ENCODE results near the gene LIPH. TPM values are rescaled to one million over a fixed set of nuclear protein-coding genes. Genes with fewer than 3 reads are reported as not detected.
A peak's percentile ranks its signal among the peaks of the same experiment; 100 is the strongest.

LIPH gene
- total RNA-seq, 4 donors from 2014 or later, result 0.25 TPM; not detected in 3

DNA sequence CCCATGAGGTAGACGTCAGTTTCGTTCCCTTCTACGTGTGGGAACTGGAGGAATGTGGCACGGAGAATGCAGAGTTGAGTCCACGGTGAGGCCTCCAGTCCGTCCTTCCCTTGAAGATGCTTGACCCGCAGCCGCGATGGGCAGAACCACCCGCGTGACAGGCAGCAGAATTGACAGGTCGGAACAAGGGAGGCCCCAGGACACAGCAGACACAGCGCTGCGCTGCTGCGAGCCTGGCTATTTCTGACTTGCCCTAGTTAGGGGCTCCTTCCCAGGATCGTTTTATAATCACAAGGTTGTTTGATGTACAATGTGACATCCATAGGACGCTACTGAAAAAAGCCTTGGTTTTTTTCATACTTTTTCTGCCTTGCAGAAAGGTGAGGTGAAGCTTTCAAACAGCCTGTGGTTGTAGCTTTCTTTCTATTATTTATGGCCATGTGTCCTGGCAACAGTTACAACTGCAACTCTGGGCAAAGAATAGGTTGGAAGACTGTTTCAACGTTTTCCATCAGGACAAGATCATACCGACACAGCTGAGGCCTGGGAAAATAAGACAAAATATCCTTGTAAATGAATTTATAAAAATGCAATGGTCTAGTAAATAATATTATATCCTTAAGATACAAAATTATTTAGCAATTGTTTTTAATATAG, 43.9 kb downstream of the LIPH start:
- DNase-seq (ENCODE audit: low spot score), result no peak
- no peak for ATAC-seq (ENCODE audit: low FRiP score)
- TF ChIP-seq, protein P1, sequence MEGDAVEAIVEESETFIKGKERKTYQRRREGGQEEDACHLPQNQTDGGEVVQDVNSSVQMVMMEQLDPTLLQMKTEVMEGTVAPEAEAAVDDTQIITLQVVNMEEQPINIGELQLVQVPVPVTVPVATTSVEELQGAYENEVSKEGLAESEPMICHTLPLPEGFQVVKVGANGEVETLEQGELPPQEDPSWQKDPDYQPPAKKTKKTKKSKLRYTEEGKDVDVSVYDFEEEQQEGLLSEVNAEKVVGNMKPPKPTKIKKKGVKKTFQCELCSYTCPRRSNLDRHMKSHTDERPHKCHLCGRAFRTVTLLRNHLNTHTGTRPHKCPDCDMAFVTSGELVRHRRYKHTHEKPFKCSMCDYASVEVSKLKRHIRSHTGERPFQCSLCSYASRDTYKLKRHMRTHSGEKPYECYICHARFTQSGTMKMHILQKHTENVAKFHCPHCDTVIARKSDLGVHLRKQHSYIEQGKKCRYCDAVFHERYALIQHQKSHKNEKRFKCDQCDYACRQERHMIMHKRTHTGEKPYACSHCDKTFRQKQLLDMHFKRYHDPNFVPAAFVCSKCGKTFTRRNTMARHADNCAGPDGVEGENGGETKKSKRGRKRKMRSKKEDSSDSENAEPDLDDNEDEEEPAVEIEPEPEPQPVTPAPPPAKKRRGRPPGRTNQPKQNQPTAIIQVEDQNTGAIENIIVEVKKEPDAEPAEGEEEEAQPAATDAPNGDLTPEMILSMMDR (IDR thresholded peaks at IDR 0.05), result no peak

DNA sequence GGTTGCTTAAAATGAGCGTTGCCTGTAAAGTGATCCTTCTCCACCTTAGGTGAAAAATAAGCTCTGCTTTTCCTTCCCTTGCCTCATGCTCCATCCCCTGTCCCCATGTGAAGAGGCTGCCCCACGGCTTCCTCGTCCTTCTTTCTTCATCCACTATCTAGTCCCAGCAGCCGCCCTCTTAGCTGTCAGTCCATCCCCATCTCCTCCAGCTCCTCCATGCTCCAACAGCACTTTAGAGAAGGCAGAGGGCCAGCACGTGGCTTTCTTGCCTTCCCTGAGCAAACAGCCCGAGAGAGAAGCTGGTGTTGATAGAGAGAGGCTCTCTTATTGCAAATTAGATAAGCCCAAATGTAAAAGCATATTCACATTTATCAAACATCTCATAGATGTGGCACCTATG, 44.5 kb downstream of the LIPH start:
- DNase-seq (ENCODE audit: low spot score) (no peak), ATAC-seq (ENCODE audit: low FRiP score) (no peak)
- TF ChIP-seq, protein P1 (IDR thresholded peaks at IDR 0.05), result no peak

DNA sequence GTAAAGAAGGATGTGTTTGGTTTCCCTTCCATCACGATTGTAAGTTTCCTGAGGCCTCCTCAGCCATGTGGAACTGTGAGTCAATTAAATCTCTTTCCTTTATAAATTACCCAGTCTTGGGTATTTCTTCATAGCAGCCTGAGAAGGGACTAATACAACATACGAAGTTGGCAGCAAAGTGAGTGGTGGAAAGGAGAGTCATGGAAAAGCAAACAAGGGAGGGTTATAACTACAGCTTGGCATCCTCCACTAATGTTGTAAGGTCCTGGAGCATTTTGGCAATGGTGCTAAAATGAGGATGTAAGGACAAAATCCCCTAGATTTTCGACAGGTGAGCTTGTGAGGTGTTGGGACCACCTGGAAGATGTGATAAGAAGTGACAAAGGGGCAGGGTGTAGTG, 47.8 kb downstream of the LIPH start:
- no peak for ATAC-seq (ENCODE audit: low FRiP score)

DNA sequence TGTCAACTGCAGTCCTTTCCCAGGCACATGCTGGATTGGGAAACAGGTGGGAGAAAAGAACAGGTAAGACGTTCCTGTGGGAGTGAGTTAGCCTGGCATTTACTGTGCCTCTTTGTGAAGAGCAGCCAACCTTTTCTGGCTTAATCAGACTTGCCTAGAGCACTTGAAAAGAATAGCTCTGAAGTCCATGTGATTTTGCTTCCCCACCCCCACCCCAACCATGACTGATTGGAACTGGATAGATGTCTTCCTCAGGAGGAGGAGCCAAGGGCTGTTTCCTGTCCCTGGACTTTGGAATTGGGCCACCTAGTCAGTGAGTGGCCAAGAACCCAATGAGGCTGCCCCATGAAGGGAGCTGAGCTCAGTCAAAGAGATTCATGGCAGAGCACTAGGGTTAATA, 48.9 kb downstream of the LIPH start:
- DNase-seq (ENCODE audit: low spot score), result no peak
- no peak for ATAC-seq (ENCODE audit: low FRiP score)
- TF ChIP-seq, protein P1 (IDR thresholded peaks at IDR 0.05), result no peak

More for the DNA sequence above, 47.8 kb downstream of the LIPH start:
- TF ChIP-seq, protein P1 (IDR thresholded peaks at IDR 0.05), result no peak
- no peak for DNase-seq (ENCODE audit: low spot score)

DNA sequence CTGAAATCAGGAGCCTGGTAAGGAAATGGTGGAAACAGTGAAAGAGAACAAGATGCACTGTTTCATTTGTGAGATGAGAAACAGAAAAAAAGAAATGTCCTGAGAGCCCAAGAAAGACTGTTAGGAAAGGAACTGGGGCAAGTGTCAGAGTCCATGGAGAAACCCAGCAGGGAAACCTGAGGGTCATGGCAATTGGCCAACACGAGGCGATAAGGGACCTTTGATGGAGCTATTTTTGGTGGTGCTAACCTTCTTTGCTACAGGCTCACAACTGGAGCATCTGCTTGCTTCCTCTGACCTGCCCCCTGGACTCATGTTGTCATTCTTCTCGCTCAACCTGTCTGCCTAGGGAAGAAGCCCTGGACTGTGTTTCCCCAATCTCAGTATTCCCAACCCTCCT, 49.4 kb downstream of the LIPH start:
- no peak for DNase-seq (ENCODE audit: low spot score)
- no peak for ATAC-seq (ENCODE audit: low FRiP score)
- TF ChIP-seq, protein P1 (IDR thresholded peaks at IDR 0.05), result no peak

DNA sequence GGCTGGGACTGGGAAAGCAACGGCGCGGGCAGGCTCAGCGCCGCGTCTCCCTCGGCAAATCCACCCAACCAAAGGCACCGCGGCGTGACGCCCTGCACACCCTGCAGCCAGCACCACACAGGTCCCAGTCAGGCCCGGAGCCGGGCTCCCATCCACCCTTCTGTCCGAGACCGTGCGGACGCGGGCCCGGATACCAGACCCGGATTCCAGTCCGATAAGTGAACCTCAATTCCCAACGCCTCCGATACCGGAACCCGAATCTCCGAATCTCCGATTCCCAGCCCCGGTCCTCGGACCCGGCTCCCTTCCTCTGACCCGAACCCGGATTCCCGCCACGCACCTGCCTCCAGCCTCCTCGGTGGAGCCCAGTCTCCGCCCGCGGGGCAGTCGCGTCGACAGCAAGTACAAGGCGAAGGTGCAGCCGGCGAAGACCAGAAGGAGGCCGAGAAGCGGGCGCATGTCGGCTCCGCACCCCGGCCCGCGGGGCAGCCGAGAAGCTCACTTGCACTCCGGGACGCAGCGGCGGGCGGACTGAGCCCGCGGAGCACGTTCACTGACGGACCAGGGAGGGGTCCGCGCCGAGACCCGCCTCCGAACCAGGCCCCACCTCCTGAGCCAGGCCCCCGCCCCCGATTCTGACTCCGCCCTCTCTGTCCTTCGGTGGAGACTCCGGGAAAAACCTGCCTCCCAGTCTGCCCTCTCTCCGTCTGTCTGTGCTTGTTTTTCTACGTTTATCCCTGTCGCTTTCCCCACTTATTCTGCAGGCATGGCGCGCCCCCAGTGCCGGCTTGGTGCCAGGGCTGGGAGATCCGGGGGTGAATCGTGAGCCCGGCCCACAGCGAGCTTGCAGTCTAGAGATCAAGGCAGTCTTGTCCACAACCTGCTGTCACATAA, 53.6 kb downstream of the LIPH start, which contains the start of gene TMEM41A:
Gene TMEM41A, minus strand, starts transcription at position 533 of the 894 bp plus-strand sequence. Its CDS starts 74 bp downstream, at position 459.
- TF ChIP-seq, protein P1 (IDR thresholded peaks at IDR 0.05), result no peak

More for the DNA sequence above, 53.6 kb downstream of the LIPH start, which contains the start of gene TMEM41A:
- peak; percentile 80 for DNase-seq (ENCODE audit: low spot score)
- peak; percentile 98 for ATAC-seq (ENCODE audit: low FRiP score)

Data from omental fat pad (tissue), 4 donors.